GM18519 (cell line): ENCODE data around the gene FSD1.
"Not testable (repeated sequence)": the region's sequence is repeated elsewhere in the genome, so short reads cannot be mapped to it uniquely, and the experiment has no call there.

ENCODE experiments used
- ATAC-seq: cut with Tn5 transposase; IDR thresholded peaks from one replicate; pipeline ENCODE4 v1.9.1; 2021; ENCODE audit warnings: mild to moderate bottlenecking, moderate library complexity; ENCODE audit not compliant: unreplicated experiment, low FRiP score

The FSD1 gene

DNA sequence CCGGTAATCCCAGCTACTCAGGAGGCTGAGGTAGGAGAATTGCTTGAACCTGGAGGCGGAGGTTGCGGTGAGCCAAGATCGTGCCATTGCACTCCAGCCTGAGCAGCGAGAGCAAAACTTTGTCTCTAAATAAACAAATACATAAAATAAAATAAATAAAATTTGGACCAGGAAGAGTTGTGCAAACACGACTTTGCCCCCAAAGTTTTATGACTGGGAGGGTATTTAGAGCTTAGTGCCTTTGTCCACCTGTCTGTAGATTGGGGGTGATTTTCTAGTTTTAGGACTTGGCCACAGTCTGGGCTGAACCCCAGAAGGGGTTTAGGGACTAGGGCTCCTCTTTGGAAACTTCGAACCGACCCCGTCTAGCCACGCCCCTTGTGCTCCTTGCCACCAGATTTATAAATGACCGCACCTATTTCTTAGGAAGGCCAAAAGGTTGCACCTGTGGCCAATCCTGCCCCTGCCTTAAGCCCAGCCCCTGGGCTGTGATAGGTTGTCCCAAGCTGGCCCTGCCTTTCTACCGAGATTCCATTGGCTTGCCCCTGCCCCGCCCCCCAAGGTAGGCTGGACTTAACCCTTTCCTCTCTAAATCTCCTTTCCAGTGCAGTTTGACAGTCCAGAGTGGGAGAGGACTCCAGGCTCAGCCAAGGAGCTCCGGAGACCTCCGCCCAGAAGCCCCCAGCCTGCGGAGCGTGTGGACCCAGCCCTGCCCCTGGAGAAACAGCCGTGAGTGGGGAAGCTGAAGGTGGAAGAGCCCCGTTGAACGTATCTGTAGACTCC lies 20.0 kb upstream of the FSD1 start:
- no peak for ATAC-seq

DNA sequence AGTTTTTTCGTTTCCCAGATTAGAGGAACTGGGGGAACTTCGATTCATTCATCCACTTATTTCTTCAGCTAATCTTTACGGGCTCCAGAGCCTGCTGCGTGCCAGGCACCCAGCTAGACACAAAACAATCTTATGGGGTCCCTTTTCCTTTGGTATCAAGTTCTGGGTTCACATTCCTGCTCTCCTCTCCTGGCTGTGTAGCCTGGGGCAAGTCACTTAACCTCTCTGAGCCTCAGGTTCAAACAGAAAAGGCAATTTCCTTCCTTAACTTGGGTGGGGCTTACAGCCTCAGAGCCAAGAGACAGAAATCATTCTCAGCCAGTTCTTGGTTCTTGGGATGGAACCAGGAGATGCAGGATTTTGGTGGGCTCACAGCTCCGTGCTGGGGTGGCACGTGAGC lies 19.4 kb upstream of the FSD1 start:
- no peak for ATAC-seq

DNA sequence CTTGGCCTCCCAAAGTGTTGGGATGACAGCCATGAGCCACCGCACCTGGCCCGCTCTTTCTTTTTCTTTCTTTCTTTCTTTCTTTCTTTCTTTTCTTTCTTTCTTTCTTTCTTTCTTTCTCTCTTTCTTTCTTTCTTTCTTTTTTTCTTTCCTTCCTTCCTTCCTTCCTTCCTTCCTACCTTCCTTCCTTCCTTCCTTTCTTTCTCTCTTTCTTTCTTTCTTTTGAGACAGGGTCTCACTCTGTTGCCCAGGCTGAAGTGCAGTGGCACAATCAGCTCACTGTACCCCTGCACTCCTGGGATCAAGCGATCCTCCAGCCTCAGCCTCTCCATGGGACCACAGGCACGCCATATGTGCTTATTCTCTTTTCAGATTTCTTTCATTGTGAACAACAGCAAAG lies 18.3 kb upstream of the FSD1 start:
- not testable (repeated sequence) for ATAC-seq

DNA sequence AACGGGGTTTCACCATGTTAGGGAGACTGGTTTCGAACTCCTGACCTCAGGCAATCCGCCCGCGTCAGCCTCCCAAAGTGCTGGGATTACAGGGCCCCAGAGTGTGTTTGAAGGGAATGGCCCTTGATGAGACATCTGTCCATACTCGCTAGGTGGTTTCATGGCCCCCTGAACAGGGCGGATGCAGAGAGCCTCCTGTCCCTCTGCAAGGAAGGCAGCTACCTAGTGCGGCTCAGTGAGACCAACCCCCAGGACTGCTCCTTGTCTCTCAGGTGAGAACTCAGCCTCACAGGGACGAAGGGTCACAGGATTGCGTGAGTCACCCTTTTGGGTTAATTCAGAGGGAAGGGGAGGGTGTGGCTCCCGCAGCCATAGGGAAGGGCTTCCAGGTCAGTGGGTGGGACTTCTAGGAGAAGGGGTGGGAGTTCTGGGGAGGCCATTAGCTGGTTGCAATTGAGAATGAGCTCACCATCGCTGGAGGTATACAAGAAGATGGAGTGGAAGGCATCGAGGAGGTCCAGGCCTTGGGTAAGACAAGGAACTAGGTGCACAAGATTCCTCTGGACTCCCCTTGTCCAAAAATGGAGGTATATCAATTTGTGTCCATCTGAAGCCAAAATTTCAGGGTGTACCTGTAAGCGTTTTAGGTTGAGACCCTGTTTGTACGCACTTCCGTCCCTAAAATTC lies 16.2 kb upstream of the FSD1 start:
- no peak for ATAC-seq

DNA sequence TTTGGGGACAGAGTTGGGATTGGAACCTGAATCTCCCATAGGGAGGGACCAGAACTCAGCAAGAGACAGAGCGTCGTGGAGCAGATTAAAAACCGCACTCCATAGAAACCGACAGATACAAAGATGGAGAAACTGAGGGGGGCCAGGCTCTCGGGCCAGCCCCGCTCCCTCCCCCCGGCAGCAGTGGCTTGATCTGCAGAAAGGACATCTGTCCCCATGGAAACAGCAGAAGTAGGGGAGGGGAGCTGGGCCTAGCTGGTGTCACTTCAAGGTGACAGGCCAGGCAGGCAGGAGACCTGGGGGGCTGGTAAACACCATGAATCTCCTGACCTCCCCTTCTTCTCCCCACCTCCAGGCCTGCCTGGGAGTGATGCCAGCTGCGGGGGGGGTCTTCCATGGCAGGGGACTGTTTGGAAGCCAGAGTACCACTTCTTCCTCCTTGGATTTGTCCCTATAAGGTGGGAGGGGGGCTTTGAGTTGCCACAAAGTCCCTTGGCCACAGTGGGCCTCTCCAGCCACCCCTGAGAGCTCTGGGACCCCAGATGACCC lies 13.1 kb upstream of the FSD1 start:
- ATAC-seq, result no peak

DNA sequence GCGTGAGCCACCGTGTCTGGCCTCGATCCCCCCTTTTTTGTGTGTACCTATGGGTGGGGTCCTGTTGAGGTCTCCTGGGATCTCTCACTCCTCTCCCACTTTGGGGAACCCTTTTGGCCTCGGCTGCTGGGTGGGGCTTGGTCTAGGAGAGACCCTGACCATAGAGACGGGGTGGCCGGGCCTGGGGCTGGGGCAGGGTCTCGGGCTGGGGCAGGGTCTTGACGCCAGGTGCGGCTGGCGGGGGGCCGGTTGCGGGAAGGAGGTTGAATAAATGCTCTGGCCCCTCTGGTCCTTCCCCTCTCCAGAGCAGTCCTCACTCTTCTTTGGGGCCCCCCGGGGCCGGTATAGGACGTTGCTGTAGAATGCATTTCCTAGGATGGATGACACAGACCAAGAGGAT lies 11.9 kb upstream of the FSD1 start:
- ATAC-seq, result no peak

DNA sequence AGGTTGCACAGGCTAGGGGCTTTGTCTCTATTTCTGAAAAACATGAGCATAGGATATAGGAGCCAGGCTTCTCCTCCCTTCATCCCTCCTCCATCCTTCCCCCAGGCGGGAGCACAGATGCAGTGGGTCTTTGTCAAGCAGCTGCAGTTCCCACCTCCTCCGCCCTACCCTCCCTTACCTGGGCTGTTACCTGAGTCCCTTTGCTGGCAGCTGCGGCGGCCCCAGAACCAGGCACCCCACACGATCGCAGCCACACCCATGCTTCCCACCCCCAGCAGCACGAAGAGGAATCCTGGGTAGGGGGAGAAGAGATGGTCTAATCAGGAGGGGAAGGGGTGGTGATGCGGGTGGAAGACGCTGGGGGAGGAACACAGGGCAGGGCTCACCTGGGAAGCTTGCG lies 10.0 kb upstream of the FSD1 start:
- no peak for ATAC-seq

DNA sequence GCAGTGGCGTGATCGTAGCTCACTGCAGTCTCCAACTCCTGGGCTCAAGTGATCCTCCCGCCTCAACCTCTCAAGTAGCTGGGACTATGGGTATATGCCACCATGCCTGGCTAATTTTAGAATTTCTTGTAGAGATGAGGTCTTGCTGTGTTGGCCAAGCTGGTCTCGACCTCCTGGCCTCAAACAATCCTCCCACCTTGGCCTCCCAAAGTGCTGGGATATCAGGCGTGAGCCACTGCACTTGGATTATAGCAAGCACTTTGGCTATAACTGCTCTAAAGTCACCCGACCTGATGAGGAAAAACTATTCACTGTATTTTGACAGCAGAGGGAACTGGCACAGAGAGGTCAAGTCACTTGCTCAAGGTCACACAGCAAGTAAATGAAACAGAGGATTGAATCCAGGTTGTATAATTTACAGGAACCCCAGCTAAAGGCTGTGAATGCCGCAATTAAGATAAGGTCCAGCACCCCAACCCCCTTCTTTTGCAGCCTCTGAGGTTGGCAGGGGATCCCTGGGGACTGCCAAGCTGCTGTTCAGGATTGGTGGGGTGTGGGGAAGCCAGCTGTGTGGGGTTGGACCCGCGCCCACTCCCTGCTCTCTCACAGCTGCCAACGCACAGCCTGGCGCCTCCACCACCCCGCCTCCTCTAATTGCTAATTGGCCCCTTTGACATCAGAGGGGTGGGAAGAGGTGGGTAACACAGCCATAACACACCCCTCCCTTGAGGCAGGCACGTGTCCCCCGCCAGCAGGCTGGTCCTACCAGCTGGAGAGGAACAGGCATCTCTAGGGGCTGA lies 8.2 kb upstream of the FSD1 start:
- ATAC-seq, result no peak

DNA sequence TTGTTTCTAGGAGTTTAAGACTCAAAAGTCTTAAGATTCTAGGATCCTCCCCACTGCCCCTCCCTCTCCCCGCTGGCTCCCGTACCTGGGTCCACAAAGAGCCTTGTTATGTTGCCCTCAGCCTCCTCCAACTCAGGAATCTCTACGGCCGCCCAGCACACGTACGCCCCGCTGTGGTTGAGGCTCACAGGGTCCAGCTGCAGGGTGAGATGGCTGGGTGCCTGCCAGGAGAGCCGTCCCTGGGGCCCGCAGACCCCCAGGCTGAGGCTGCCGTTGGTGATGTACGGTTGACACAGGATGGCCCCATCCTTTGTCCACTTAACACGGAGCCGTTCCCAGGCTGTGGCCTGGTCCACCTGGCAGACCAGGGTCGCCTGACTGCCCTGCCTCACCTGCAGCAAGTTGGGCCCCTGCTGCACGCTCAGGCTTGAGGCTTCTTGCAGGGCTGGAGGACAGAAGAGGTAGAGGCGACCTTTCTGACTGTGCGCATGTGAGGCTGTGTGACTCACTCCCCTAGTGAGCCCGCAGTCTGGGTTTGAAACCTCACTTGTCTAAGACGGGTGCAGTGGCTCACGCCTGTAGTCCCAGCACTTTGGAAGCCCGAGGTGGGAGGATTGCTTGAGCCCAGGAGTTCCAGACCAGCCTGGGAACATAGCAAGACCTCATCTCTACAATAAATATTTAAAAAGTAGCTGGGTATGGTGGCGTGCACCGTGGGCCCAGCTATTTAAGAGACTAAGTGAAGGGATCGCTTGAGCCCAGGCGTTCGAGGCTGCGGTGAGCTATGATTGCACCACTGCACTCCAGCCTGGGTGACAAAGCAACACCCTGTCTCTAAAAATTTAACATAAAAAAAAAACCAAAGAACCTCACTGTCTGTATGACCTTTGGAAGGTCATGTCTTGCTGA lies 6.2 kb upstream of the FSD1 start:
- no peak for ATAC-seq

DNA sequence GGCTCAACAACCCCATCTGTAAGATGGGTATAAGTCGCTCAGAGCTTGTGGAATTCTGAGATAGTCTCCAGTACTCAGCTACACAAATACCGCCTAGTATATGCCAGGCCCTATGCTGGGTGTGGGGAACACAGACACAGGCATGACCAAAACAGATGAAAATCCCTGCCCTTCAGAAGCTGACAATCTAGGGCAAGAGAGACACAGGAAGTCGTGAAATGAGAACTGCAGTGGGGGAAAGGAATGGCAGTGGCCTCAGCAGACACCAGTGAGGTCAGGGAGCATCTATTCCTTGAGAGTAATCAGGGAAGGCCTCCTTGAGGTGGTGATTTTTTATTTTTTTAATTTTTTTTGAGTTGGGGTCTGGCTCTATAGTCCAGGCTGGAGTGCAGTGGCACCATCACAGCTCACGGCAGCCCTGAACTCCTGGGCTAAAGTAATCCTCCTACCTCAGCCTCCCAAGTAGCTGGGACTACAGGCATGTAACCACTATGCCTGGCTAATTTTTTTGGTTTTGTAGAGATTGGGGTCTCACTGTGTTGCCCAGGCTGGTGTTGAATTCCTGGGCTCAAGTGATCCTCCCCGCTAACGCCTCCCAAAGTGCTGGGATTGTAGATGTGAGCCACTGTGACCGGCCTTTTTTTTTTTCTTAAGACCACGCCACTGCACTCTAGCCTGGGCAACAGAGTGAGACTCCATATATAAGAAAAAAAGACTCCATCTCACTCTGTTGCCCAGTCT lies 5.4 kb upstream of the FSD1 start:
- no peak for ATAC-seq

DNA sequence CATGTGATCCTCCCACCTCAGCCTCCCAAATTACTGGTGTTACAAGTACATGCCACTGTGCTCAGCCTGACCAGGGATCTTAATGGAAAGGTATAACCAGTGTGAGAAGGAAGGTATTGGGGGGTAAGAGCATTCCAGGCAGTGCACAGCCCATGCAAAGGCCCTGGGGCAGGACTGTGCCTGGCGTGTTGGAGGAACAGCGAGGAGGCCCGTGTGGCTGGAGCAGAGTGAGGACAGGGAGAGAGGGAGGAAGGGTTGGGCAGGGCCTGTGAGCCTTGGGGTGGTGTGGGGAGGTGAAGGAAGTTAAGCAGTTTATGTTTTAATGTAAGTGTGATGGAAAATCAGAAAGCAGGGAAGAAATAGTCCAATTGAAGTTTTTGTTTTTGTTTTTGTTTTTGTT lies 3.8 kb upstream of the FSD1 start:
- ATAC-seq, result no peak

DNA sequence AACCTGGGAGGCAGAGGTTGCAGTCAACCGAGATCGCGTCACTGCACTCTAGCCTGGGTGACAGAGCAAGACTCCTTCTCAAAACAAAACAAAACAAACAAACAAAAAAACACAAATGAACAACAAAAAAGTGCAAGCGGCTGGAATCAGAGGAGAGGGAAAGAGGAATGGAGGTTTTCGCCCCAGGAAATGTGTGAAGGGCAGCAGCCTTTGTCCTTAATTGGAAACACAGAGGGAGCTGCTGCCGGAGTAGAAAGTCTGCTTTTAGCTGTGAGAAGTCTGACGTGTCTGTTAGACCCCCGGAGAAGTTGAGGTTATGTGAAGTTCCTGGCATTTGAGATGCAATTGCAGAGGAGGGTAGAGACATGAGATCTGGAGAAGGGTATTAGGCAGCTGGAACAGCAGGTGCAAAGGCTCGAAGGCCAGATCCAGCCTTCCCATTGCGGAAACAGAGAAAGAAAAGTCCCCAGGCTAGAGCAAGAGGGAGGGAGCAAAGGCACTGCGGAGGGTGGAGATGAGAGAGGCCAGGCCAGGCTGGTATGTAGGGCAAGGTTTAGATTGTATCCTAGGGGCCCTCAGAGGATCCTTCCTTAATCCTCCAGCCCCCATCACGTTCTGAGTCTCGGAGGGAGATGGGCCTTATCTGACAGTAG lies 2.7 kb upstream of the FSD1 start:
- no peak for ATAC-seq

DNA sequence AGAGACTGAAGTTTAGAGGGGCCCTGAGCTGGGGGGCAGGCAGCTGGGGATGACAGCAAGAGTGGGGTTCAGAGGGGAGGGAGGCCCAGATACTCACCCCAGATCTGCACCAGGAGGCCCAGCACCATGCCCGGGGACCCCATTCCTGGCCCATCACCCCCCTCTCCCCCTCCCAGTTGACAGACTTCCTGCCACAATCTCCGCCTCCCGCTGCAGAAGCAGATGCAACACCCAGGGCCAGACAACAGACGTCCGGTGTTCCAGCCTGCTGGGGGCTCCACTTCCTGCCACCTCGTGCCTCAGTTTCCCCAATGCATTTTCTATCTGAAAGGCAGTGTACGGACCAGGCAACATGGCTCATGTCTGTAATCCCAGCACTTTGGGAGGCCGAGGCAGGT lies 2.2 kb upstream of the FSD1 start, which contains the start of gene TMIGD2:
Gene TMIGD2 (minus strand): TSS at position 147 of the 398 bp plus-strand sequence. CDS start 4 bp downstream, at position 143.
- no peak for ATAC-seq

DNA sequence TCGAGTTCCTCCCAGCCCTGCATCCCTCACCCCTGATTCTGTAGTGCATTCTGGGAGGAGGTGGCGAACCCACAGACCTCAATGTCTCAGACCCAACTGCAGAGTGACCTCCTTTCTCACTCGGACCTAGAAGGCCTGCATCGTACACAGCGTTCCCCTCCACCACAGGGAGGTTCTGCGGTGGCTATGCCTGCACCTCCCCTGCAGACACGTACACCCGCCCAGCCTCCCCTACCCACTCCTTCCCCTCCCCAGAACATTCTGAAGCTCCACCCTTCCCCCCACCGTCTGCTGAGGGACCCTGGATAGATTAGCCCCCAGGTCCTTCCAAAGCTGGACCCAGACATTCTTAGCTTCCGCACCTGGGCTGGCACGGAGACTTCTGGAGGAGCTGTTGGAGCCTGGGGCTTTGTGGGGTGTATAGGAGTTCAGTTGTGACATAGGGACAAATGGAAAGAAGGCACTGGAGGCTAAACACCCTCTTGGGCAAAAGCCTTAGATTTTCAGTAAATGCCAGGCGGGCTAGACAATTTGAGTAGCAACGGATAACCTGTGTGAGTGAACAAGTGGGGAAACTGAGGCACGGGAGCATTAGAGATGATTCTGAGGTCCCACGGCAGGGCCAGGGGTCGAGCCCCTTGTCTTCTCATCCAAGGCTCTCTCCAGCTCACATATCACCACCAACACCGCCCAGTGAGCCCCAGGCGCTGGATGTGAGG lies 420 bp upstream of the FSD1 start:
- ATAC-seq, result no peak

DNA sequence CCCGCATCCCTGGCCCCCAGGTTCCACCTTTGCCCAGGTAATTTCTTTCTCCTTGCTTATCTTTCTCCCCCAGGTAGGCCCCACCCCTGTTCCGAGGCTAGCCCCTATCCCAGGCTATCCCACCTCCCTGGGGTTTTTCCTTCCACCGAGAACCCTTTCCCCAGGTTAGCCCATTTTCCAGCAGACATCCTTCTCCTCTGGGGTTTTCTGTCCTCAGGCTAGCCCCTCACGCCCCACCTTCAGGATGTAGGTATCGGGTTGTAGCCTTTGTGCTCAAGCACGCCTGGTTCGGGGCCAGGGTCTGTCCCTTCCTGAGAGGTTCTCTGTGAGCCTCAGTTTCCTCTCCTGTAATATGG lies 837 bp downstream of the FSD1 start:
- ATAC-seq, result no peak

DNA sequence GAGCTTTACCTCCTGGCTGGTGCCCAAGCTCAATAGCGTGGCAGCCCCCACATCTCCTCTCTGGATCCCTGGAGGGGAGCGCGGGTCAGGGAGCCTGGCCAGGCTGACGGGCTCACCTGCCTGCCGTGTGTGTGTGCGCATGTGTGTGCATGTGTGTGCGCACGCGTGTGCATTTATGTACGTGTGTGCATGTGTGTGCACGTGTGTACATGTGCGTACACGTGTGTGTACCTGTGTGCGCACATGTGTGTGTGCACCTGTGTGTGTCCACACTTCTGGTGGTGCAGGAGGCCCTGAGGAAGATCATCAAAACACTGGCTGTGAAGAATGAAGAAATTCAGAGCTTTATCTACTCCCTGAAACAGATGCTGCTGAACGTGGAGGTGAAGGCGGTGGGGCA lies 1.3 kb downstream of the FSD1 start:
- ATAC-seq, result no peak

DNA sequence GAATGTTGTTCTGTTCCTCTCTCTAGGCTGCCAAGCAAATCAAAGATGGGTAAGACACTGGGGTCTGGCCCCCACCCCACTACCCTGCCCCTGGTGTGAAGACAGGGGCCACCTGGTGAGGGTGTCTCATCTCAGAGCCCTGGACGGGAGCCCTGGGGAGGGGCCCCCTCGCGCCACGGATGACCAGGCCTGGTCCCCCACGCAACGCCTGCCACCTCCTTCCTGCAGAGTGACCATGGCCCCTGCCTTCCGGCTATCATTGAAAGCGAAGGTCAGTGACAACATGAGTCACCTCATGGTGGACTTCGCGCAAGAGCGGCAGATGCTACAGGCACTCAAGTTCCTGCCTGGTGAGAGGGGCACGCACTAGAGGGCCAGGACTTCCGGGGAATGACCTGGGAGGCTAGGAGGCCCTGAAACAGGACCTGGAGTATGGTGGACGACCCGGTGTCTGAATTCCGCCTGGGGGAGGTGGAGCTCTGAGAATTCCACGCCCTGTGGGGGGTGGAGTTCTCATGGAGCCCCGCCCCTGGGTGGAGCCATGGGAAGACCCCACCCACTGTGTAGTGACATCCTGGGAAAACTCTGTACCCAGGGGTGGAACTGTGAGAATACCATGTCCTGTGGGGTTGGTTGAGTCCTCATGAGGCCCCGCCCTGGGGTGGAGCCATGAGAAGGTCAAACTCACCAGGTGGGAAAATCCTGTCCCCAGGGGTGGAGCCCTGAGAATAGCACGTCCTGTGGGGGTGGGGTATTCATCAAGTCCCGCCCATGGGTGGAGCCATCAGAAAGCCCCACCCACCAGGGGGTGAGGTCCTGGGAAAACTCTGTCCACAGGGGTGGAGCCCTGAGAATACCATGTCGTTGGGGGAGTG lies 6.1 kb downstream of the FSD1 start:
- ATAC-seq, result no peak
